Mucosa of descending colon (tissue), 3 donors: ENCODE measurements around the gene SOD1. TPM values are rescaled to one million over a fixed set of nuclear protein-coding genes. Genes with fewer than 3 reads are reported as not detected.

Source experiments
- ATAC-seq: fragments of 200-7000 bp; cut with Tn5 transposase; one replicate; pipeline ENCODE4 v1.9.1; 2020; ENCODE audit warnings: mild to moderate bottlenecking, moderate library complexity
- DNase-seq, 3 donors: peaks; one replicate each; pipeline ENCODE4 v3.0.0-alpha.2; 2020
- H3K36me3 ChIP-seq: fragments of 200-600 bp; one replicate; pipeline ENCODE4 v1.8.0; 2021; ENCODE audit warnings: low read depth, mild to moderate bottlenecking
- H3K4me1 ChIP-seq: fragments of 200-600 bp; one replicate; pipeline ENCODE4 v1.8.0; 2021; ENCODE audit warnings: low read depth, mild to moderate bottlenecking
- H3K4me3 ChIP-seq: fragments of 200-600 bp; one replicate; pipeline ENCODE4 v1.8.0; 2021; ENCODE audit warnings: mild to moderate bottlenecking
- H3K9me3 ChIP-seq: fragments of 200-600 bp; one replicate; pipeline ENCODE4 v1.8.0; 2021; ENCODE audit warnings: mild to moderate bottlenecking
- intact Hi-C, 2 donors: fragments of 100-400 bp; cut with DNase I in 1 of 2; cut with micrococcal nuclease in 1 of 2; formaldehyde crosslinking; loops; one replicate each; pipeline versions ENCODE4 v1.11.0 to v1.11.1; 2022; cut with DNase I, micrococcal nuclease
- total RNA-seq, 3 donors: library from RNA; stranded (reverse); fragmentation: NEBNext Ultra II Directional in 2 of 3; extraction: Animal tissue kit (Norgen Biotek cat#: 25700) in 2 of 3; gene quantifications; one replicate each; pipeline versions ENCODE4 v1.2.1 to v1.2.4, GENCODE V29; 2021 to 2023
- TF ChIP-seq, protein P1 (sequence below): fragments of 200-600 bp; IDR thresholded peaks from one replicate; pipeline ENCODE4 v1.8.0; 2022; ENCODE audit warnings: antibody characterized with exemption, mild to moderate bottlenecking
- donor health status: DM: no; HTN: no; CAD: no; lungs with moderate emphysema.
- donor health status: DM: no; HTN: no; CAD: no.
- donor health status: DM: no; HTN: yes; CAD: no.

Gene SOD1
- total RNA-seq, 3 donors from 2014 or later: 268 to 384 (median 269) TPM

DNA sequence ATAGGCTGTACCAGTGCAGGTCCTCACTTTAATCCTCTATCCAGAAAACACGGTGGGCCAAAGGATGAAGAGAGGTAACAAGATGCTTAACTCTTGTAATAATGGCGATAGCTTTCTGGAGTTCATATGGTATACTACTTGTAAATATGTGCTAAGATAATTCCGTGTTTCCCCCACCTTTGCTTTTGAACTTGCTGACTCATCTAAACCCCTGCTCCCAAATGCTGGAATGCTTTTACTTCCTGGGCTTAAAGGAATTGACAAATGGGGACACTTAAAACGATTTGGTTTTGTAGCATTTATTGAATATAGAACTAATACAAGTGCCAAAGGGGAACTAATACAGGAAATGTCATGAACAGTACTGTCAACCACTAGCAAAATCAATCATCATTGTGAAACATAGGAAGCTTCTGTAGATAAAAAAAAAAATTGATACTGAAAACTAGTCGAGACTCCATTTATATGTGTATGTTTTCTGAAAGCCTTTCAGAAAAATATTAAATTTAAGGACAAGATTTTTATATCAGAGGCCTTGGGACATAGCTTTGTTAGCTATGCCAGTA lies 7.0 kb downstream of the SOD1 start:
- intact Hi-C loops: loop anchor here in 1 of 2 donors (10.0 kb wide), 1 partner anchor 58 kb away; no protein-coding TSS in a partner anchor
- ATAC-seq (no peak), DNase-seq (no peak)
- Histone ChIP-seq H3K36me3 (peaks cover 5% of the 10 kb centered on the region), H3K4me1 (peaks cover 12% of the 10 kb centered on the region), H3K4me3 (no peak overlapping the region), H3K9me3 (no peaks in the 10 kb centered on the region)
- TF ChIP-seq, protein P1, sequence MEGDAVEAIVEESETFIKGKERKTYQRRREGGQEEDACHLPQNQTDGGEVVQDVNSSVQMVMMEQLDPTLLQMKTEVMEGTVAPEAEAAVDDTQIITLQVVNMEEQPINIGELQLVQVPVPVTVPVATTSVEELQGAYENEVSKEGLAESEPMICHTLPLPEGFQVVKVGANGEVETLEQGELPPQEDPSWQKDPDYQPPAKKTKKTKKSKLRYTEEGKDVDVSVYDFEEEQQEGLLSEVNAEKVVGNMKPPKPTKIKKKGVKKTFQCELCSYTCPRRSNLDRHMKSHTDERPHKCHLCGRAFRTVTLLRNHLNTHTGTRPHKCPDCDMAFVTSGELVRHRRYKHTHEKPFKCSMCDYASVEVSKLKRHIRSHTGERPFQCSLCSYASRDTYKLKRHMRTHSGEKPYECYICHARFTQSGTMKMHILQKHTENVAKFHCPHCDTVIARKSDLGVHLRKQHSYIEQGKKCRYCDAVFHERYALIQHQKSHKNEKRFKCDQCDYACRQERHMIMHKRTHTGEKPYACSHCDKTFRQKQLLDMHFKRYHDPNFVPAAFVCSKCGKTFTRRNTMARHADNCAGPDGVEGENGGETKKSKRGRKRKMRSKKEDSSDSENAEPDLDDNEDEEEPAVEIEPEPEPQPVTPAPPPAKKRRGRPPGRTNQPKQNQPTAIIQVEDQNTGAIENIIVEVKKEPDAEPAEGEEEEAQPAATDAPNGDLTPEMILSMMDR: no peak

DNA sequence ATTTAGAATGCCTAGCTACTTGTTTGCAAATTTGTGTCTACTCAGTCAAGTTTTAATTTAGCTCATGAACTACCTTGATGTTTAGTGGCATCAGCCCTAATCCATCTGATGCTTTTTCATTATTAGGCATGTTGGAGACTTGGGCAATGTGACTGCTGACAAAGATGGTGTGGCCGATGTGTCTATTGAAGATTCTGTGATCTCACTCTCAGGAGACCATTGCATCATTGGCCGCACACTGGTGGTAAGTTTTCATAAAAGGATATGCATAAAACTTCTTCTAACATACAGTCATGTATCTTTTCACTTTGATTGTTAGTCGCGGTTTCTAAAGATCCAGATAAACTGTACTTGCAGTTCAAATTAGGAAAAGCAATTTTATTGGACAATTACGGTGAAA lies 7.6 kb downstream of the SOD1 start:
- TF ChIP-seq, protein P1: no peak
- no peaks in the 10 kb centered on the region for H3K9me3 ChIP-seq
- DNase-seq (no peak), ATAC-seq (no peak)
- H3K36me3 ChIP-seq: peaks cover 5% of the 10 kb centered on the region
- H3K4me1 ChIP-seq: peaks cover 10% of the 10 kb centered on the region
- intact Hi-C loops: loop anchor here in 1 of 2 donors (10.0 kb wide), 1 partner anchor 58 kb away; no protein-coding TSS in a partner anchor
- H3K4me3 ChIP-seq: no peak overlapping the region

DNA sequence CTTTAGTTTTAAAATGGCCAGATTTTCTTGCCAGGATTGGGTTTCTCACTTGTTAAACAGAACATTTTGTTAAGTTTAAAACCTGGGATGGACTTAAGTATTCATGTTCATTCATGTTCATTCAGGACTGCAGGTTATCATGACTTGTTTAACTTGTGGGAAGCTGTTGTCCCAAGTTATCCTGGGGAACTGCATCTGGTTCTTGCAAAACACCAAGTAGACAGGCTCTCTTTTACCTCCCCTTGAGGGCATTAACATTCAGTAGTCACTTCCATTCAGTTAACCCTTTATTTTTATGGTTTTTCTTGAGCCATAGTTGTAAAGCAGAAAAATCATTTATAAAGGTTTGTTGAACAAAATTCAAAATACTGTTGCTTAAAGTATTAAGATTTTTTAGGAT lies 8.1 kb downstream of the SOD1 start:
- ATAC-seq: no peak
- TF ChIP-seq, protein P1: no peak

DNA sequence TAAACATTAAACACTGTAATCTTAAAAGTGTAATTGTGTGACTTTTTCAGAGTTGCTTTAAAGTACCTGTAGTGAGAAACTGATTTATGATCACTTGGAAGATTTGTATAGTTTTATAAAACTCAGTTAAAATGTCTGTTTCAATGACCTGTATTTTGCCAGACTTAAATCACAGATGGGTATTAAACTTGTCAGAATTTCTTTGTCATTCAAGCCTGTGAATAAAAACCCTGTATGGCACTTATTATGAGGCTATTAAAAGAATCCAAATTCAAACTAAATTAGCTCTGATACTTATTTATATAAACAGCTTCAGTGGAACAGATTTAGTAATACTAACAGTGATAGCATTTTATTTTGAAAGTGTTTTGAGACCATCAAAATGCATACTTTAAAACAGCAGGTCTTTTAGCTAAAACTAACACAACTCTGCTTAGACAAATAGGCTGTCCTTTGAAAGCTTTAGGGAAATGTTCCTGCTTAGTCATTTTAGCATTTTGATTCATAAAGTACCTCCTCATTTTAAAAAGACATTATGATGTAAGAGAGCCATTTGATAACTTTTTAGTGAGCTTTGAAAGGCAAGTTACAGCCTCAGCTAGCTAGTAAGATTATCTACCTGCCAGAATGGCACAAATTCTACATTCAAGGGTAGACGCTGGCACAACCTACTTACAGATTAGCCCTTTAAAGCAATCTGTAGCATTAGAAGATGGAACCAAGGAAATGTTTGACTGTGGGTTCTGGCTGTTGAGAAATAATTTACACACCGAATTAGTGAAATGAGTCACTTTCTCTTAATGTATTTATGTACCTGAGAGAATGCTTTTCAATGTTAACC lies 9.4 kb downstream of the SOD1 start:
- no peaks in the 10 kb centered on the region for H3K9me3 ChIP-seq
- no peak for DNase-seq
- H3K36me3 ChIP-seq: peaks cover 5% of the 10 kb centered on the region
- no peak overlapping the region for H3K4me3 ChIP-seq
- H3K4me1 ChIP-seq: no peaks in the 10 kb centered on the region
- no peak for ATAC-seq
- TF ChIP-seq, protein P1: no peak
- intact Hi-C loops: loop anchor here in 1 of 2 donors (10.0 kb wide), 1 partner anchor 56 kb away; no protein-coding TSS in a partner anchor

More for the DNA sequence above, 8.1 kb downstream of the SOD1 start:
- no peak for DNase-seq
- Histone ChIP-seq H3K9me3 (no peaks in the 10 kb centered on the region), H3K4me1 (peaks cover 5% of the 10 kb centered on the region), H3K4me3 (no peak overlapping the region), H3K36me3 (peaks cover 5% of the 10 kb centered on the region)
- intact Hi-C loops: loop anchor here in 1 of 2 donors (10.0 kb wide), 1 partner anchor 57 kb away; no protein-coding TSS in a partner anchor

DNA sequence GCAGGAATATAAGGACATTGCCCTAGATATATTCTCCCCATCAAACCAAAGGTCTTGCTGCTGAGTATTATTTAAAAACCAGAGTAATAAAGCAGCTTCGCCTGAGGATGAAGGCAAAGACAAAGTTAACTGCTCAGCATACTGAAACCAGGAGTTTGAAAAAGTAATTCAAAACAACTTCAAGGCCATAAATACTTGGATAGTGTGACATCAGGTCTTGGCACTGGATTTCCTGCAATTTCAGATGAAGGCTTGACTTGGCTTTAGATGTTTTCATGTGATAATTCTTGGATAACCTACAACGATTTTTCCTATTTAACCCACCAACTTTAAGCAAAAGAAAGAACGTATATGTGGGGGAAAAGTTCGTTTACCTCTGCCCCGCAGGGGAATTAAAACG lies 10.6 kb downstream of the SOD1 start:
- Histone ChIP-seq H3K4me3 (no peak overlapping the region), H3K9me3 (no peaks in the 10 kb centered on the region), H3K4me1 (no peaks in the 10 kb centered on the region), H3K36me3 (peaks cover 5% of the 10 kb centered on the region)
- TF ChIP-seq, protein P1: no peak
- DNase-seq: no peak
- intact Hi-C loops: no loop called here
- no peak for ATAC-seq
